Suprapubic skin (tissue), 4 donors: ENCODE data around the gene THSD1.

Experiments
- EP300 ChIP-seq: sonication (generic); formaldehyde crosslinking; IDR thresholded peaks from one replicate; pipeline ENCODE4 v1.6.1; 2017; ENCODE audit warnings: antibody characterized with exemption
- POLR2A ChIP-seq, 2 donors: fragments of 450-650 bp; IDR thresholded peaks; one replicate each; pipeline ENCODE4 v1.6.1; 2017; ENCODE audit warnings: antibody characterized with exemption in 2 of 2, mild to moderate bottlenecking in 2 of 2, moderate library complexity in 2 of 2
- POLR2AphosphoS5 ChIP-seq, 3 donors: sonication (generic); formaldehyde crosslinking; IDR thresholded peaks; one replicate each; pipeline ENCODE4 v1.6.1; 2017; ENCODE audit warnings: antibody characterized with exemption in 3 of 3
- TF ChIP-seq, protein P1 (sequence below), 2 donors: fragments of 200-600 bp in 1 of 2; fragments of 450-650 bp in 1 of 2; sonication (generic) in 1 of 2; IDR thresholded peaks; one replicate each; pipeline ENCODE4 v1.5.1; 2016 to 2019; ENCODE audit warnings: antibody characterized with exemption in 2 of 2, mild to moderate bottlenecking in 1 of 2, moderate library complexity in 1 of 2

DNA sequence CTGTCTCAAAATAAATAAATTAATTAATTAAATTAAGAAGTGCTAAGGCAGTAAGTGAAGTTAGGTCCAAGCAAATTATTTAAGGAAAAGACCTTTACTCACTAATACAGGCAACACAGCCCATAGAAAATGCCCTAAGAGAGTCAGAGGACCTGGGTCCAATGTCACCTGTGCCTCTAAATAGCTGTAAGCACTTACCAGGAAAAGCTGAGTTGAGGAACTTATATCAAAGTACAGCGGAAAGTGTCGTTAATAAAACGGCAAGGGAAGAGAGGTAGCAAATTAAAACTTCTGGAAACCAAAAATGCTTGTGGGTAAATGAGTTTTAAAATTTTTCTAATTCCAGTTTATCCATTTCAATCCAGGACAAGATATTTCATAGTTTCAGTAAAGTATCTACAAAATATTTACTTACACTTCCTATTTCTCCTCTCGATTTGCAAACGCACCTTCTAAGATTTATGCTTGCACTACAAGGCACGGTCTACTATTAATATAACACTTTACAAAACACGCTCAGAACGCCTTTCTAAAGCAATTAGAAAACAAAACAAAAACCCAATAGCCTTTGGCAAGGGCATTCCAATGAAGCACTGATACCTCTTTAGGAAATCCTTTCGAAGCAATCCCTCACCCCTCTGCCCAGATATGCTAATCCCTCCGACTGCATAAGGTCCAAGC, 43.5 kb upstream of the THSD1 start:
- TF ChIP-seq, protein P1, sequence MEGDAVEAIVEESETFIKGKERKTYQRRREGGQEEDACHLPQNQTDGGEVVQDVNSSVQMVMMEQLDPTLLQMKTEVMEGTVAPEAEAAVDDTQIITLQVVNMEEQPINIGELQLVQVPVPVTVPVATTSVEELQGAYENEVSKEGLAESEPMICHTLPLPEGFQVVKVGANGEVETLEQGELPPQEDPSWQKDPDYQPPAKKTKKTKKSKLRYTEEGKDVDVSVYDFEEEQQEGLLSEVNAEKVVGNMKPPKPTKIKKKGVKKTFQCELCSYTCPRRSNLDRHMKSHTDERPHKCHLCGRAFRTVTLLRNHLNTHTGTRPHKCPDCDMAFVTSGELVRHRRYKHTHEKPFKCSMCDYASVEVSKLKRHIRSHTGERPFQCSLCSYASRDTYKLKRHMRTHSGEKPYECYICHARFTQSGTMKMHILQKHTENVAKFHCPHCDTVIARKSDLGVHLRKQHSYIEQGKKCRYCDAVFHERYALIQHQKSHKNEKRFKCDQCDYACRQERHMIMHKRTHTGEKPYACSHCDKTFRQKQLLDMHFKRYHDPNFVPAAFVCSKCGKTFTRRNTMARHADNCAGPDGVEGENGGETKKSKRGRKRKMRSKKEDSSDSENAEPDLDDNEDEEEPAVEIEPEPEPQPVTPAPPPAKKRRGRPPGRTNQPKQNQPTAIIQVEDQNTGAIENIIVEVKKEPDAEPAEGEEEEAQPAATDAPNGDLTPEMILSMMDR (IDR thresholded peaks at IDR 0.05) = no peak
- TF ChIP-seq EP300 (no peak), POLR2A (IDR thresholded peaks at IDR 0.05) (no peak), POLR2AphosphoS5 (IDR thresholded peaks at IDR 0.05) (no peak)
